CD4-positive, alpha-beta T cell treated with Interleukin-2 at 100 ng/mL for 4 hours (primary cell): ENCODE data around the gene SLC17A1.
"Not testable (repeated sequence)": the region's sequence is repeated elsewhere in the genome, so short reads cannot be mapped to it uniquely, and the experiment has no call there.

ENCODE experiments used
- DNase-seq: peaks from one replicate; pipeline ENCODE4 v3.0.0-alpha.2; 2020; ENCODE audit warnings: low spot score

The SLC17A1 gene

DNA sequence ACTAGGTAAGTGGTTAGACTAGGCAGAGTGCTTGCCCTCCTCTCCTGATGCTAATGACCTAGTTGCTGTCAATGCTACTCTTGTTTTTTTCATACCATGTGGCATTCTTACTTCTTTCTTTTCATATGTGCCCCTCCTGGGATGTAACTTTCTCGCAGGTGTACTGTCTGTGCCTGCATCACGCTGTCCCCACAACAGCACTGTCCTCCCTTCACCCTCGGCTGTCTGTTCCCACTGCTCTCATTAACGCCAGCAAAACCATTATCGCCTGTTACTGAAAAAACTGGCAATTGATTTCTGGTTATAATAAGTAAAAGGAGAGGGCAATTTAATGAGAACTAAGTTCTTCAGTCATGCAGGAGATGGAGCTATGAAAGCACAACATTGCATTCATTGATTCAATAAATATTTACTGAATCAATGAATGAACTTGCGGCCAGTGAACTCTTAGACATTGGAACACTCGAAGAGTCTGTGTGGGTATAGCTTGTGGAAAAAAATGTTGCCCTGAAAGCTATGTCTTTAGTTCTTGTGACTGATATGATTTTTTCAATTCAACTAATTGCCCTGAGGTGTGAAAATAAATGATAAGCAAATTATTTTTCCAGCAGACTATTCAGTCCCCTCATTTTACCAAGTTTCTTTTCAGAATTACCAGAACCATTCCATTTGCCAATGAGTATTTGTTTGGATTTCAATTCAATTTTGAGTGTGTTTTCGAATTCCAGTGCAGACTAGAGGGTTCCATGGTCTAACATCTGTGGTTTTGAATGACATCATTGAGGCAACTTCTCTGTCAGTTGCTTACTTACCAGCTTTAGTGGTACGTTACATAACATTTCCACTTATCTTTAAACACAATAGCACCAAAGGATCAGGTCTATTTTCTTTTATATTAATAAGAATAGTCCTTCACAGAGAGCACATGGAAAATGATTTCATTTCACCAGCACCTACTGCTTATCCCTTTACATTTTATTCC lies 75.2 kb downstream of the SLC17A1 start:
- no peak for DNase-seq

DNA sequence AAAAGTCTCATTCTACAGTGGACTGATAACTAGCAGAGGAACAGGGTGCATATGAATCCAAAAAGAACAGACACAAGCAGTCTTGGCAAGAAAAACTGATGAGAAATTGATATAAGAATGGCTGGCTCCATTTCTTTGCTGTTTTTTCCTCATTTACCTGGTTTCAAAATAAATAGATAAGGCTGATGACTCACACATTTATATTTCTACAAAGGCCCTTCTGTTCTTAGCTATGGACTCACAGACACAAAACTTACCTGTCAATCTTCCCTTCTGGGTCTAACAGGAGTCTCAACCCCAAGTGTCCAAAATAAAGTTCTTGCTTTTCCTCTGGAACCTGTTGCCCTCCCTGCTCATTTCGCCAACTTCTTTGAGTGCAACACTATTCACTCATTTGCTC lies 76.4 kb downstream of the SLC17A1 start:
- DNase-seq: no peak

GRCh38 chr6:25754535-25754934 lies 77.3 kb downstream of the SLC17A1 start, which contains the start of gene SLC17A4:
TSS of gene SLC17A4 (plus strand) at chr6:25754742. CDS start at chr6:25761963, 7,221 bp downstream.
- DNase-seq: no peak

- DNase-seq: no peak
Measured at GRCh38 chr6:25753079-25753478, 78.8 kb downstream of the SLC17A1 start.

GRCh38 chr6:25750906-25751305 lies 80.9 kb downstream of the SLC17A1 start:
- no peak for DNase-seq

- DNase-seq: no peak
Measured at GRCh38 chr6:25749837-25750236, 82.0 kb downstream of the SLC17A1 start.

- not testable (repeated sequence) for DNase-seq
Measured at GRCh38 chr6:25748601-25749517, 83.0 kb downstream of the SLC17A1 start.

GRCh38 chr6:25748049-25748448 lies 83.8 kb downstream of the SLC17A1 start:
- DNase-seq: no peak

GRCh38 chr6:25747477-25747876 lies 84.4 kb downstream of the SLC17A1 start:
- DNase-seq: no peak

- no peak for DNase-seq
Measured at GRCh38 chr6:25746968-25747367, 84.9 kb downstream of the SLC17A1 start.

DNA sequence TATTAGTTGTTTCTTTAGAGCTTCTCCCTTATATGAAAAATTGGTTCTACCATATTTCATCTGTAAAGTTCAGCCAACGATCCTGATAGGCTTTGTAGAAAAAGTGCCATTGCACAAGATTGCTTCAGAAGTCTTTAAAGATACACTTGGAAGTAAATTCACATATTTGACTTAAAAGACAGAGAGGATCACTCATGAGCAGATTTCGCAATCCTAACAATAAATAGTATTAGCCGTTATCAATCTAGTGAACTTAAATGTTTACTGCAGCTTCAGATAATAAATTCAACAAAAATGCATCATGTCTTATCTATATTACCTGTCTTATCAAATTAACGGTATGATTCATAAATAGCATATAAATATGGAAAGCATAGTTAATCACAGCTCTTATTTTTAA lies 86.0 kb downstream of the SLC17A1 start:
- DNase-seq: no peak

GRCh38 chr6:25743868-25744267 lies 88.0 kb downstream of the SLC17A1 start:
- DNase-seq: no peak

GRCh38 chr6:25735261-25735660 lies 96.6 kb downstream of the SLC17A1 start:
- DNase-seq: no peak
